Measurements from ENCODE around the gene CYLC2.

DNA sequence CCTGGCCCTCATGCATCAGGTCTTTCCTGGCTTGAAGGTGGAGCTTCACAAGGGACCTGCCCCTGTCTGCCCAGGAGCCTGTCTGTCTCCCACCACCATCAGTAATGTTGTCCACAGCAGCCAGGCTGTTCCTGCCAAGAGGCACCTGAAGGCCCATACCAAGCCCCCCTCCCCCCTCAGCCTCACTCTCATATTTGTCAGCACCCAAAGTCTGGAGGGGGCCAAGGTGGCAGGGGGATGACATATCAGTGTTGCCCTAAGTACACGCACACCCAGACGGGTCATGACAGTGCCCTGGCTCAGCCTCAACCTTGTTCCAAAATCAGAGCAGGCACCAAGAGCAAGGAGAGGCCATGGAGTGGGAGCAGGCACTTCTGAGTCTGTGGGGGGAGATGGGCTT, 27.2 kb upstream of the CYLC2 start:
- TF ChIP-seq, protein P1, sequence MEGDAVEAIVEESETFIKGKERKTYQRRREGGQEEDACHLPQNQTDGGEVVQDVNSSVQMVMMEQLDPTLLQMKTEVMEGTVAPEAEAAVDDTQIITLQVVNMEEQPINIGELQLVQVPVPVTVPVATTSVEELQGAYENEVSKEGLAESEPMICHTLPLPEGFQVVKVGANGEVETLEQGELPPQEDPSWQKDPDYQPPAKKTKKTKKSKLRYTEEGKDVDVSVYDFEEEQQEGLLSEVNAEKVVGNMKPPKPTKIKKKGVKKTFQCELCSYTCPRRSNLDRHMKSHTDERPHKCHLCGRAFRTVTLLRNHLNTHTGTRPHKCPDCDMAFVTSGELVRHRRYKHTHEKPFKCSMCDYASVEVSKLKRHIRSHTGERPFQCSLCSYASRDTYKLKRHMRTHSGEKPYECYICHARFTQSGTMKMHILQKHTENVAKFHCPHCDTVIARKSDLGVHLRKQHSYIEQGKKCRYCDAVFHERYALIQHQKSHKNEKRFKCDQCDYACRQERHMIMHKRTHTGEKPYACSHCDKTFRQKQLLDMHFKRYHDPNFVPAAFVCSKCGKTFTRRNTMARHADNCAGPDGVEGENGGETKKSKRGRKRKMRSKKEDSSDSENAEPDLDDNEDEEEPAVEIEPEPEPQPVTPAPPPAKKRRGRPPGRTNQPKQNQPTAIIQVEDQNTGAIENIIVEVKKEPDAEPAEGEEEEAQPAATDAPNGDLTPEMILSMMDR (IDR thresholded peaks at IDR 0.05), result no peak
- no peak for TF ChIP-seq EZH2 (IDR thresholded peaks at IDR 0.05)

All from neural progenitor cell (in vitro differentiated cells).